DMS114 treated with DMSO at 0.1 percent for 48 hours (cell line): ENCODE measurements around the gene CFAP92.
"Not testable (repeated sequence)": the region's sequence is repeated elsewhere in the genome, so short reads cannot be mapped to it uniquely, and the experiment has no call there.

Source experiments
- DNase-seq: peaks from one replicate; lab custom pipeline; 2025; ENCODE audit not compliant: unreplicated experiment; lab: John Stamatoyannopoulos, UW

Gene CFAP92

DNA sequence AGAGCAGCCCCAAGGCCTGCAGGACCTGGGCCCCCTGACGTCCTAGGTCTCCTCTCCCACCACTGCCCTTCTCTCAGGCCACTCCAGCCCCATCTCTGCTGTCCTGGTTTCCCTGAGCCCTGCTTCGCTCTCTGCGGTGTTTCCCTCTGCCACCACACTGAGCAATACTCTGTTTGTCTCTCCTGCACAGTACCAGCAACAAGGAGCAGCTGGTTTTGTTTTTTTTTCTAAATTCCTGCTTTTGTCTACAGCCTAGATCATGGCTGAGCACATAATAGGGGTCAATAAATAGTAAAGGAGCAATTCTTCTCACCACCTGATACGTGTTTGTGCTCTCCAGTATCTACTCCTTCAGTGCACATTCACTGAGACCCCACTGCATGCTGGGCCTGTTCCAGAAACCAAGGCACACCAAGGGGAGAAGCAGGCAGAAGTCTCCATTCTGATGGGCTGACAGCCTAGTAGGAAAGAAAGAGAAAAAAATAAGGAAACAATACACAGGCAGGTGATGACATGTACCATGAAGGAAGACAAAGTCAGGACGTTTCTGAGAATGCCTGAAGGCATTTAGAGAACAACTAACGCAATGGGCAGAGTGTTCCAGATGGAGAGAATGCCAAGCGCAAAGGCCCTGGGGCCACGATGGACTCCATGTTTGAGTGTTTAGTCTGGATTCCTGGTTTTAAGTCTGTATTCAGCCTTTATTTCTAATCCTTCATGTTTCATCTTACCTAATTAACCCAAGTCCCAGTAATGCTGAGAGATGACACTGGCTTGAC lies 120.4 kb downstream of the CFAP92 start:
- no peak for DNase-seq

DNA sequence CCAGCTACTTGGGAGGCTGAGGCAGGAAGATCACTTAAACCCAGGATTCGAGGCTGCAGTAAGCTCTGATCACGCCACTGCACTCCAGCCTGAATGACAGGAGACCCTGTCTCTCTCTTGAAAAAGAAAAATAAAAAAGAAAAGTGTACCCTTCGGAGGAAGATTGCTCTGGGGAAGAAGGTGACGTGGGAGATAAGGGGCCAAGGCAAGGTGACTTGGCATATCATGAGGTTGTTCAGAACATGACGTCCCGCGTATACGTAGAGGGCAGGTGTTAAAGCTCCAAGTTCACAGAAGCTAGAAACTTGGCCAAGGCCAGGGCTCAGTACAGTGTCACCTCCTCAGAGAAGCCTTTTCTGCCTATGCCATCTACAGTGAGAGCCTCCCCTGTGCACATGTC lies 121.1 kb downstream of the CFAP92 start:
- no peak for DNase-seq

DNA sequence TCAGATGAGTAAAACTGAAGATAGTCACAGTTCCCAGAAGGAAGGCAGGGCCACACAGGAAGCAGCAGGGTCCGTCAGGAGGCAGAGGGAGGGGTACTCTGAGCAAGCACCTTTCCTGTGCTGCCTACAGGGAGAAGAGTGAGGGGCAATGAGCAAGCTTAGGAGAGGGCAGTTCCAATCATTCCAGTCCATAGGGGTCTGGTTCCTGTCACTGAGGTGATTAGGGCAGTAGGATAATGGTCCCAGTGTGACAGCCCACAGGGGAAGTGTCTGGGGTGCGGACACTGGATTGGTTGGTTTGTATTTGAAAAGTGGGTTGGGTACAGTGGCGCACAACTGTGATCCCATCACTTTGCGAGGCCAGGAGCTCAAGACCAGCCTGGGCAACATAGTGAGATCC lies 121.6 kb downstream of the CFAP92 start:
- DNase-seq = no peak

- DNase-seq = no peak
Observed at GRCh38 chr3:128870347-128870746, 123.5 kb downstream of the CFAP92 start.

DNA sequence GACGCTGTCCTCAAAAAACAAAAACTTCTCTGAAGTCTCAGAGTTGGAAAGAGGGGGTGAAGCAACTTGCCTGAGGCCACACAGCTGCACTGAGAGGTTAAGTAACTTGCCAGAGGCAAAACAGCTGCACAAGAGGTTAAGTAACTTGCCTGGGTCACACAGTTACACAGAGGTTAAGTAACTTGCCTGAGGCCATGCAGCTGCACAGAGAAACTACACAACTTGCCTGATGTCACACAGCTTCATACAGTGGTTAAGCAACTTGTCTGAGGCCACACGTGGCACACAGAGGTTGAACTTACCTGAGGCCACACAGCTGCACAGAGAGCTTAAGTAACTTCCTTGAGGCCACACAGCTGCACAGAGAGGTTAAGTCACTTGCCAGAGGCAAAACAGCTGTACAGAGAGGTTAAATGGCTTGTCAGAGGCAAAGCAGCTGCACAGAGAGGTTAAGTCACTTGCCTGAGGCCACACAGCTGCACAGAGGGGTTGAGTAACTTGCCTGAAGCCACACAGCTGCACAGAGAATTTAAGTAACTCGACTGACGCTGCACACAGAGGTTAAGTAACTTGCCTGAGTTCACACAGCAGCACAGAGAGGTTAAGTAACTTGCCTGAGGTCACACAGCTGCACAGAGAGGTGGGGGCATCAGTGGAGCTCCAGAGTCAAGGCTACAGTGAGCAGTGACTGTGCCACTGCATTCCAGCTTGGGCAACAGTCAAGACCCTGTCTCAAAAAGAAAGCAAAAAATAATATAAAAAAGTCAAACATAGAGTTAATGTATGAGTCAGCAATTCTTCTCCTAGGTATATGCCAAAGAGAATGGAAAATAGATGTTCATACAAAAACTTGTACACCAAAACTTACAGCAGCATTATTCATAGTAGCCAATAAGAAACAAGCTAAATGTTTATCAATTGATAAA lies 126.4 kb downstream of the CFAP92 start:
- DNase-seq = no peak

- not testable (repeated sequence) for DNase-seq
Observed at GRCh38 chr3:128864849-128865804, 128.7 kb downstream of the CFAP92 start.

DNA sequence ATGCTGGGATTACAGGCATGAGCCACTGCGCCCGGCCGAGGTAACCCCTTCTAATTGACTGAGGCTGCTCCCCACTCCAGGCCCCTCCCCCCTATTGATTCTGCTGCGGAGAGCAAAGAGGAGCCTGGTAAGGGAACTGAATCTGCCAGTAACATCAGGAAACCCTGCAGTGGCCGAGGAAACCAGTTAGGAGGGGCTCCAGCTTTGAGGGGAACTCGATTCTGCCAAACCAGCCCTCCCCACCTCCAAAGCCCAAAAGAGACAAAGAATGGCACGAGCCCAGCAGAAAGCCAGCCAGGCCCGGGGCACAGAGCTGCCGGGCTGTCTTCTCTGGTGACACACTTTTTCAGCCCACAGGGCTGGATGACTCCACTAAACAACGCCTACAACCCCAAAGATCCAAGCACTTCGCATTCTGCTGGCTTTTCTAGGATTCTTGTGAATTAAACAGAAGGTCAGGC lies 129.5 kb downstream of the CFAP92 start:
- no peak for DNase-seq

- DNase-seq = no peak
Observed at GRCh38 chr3:128863560-128863959, 130.3 kb downstream of the CFAP92 start.

- no peak for DNase-seq
Observed at GRCh38 chr3:128861491-128861890, 132.4 kb downstream of the CFAP92 start.
